NK-92 (cell line): ENCODE results near the gene CTAG1B.
"Not testable (repeated sequence)": the region's sequence is repeated elsewhere in the genome, so short reads cannot be mapped to it uniquely, and the experiment has no call there.

Source experiments
- DNase-seq: peaks from one replicate; lab custom pipeline; 2025; ENCODE audit not compliant: unreplicated experiment; lab: John Stamatoyannopoulos, UW

The CTAG1B gene

GRCh38 chrX:154619182-154619581 lies at the start of gene CTAG1B:
TSS of gene CTAG1B (minus strand) at chrX:154619282. CDS start at chrX:154619218, 64 bp downstream.
- not testable (repeated sequence) for DNase-seq

GRCh38 chrX:154661899-154662298 lies 42.8 kb upstream of the CTAG1B start:
- no peak for DNase-seq

GRCh38 chrX:154661170-154661569 lies 42.1 kb upstream of the CTAG1B start:
- no peak for DNase-seq

- DNase-seq = no peak
Measured at GRCh38 chrX:154660541-154660940, 41.5 kb upstream of the CTAG1B start.

GRCh38 chrX:154658957-154659356 lies 39.9 kb upstream of the CTAG1B start:
- DNase-seq = no peak

- DNase-seq = no peak
Measured at GRCh38 chrX:154658187-154658586, 39.1 kb upstream of the CTAG1B start.

- no peak for DNase-seq
Measured at GRCh38 chrX:154657226-154657805, 38.2 kb upstream of the CTAG1B start.

GRCh38 chrX:154655786-154656185 lies 36.7 kb upstream of the CTAG1B start:
- DNase-seq = no peak

GRCh38 chrX:154655346-154655745 lies 36.3 kb upstream of the CTAG1B start:
- no peak for DNase-seq

GRCh38 chrX:154654925-154655324 lies 35.8 kb upstream of the CTAG1B start:
- DNase-seq = no peak

GRCh38 chrX:154654372-154654771 lies 35.3 kb upstream of the CTAG1B start:
- DNase-seq = no peak

GRCh38 chrX:154653413-154653812 lies 34.3 kb upstream of the CTAG1B start, which contains the start of gene CTAG2:
TSS of gene CTAG2 (minus strand) at chrX:154653579. CDS start at chrX:154653515, 64 bp downstream.
- not testable (repeated sequence) for DNase-seq

GRCh38 chrX:154653048-154653401 lies 33.9 kb upstream of the CTAG1B start:
- DNase-seq = no peak

GRCh38 chrX:154652311-154653047 lies 33.4 kb upstream of the CTAG1B start:
- DNase-seq = no peak

- DNase-seq = no peak
Measured at GRCh38 chrX:154650221-154650510, 31.1 kb upstream of the CTAG1B start.

- no peak for DNase-seq
Measured at GRCh38 chrX:154649503-154650220, 30.6 kb upstream of the CTAG1B start.

- no peak for DNase-seq
Measured at GRCh38 chrX:154648931-154649330, 29.8 kb upstream of the CTAG1B start.

GRCh38 chrX:154645745-154646378 lies 26.8 kb upstream of the CTAG1B start:
- not testable (repeated sequence) for DNase-seq

- not testable (repeated sequence) for DNase-seq
Measured at GRCh38 chrX:154643708-154644107, 24.6 kb upstream of the CTAG1B start.

- DNase-seq = not testable (repeated sequence)
Measured at GRCh38 chrX:154641740-154642139, 22.7 kb upstream of the CTAG1B start.

- not testable (repeated sequence) for DNase-seq
Measured at GRCh38 chrX:154633661-154634060, 14.6 kb upstream of the CTAG1B start.

GRCh38 chrX:154630949-154631348 lies 11.9 kb upstream of the CTAG1B start:
- DNase-seq = not testable (repeated sequence)
